ENCODE measurements around the gene MYO19.
A peak's percentile ranks its signal among the peaks of the same experiment; 100 is the strongest.

The MYO19 gene

DNA sequence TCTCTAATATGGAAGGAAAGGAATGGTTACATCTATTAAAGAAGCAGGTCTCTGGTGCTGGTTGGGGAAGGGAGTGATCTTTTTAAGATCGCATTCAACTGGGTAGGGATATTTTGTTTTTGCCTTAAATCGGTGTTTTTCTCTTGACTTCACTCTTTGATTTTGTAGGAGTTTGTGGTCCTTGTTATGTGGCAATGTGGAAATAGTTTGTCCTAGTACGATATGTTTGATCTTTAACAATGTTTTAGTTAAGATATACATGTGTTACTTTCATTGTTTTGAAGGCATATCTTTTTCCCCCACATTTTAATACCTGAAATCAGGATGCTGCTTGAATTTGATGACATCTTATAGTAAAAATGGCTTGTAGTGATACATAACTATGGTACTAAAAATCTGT, 18.8 kb upstream of the MYO19 start:
- H3F3A ChIP-seq (ENCODE audit: control insufficient read depth, insufficient read depth) = peaks cover 33% of the 10 kb centered on the region
- peak overlapping the region; percentile 22 for H3K4me3 ChIP-seq (ENCODE audit: low read length)
- H3K27ac ChIP-seq (ENCODE audit: low read depth, low read length) = peak overlapping the region; percentile 23
- no peak for TF ChIP-seq EZH2phosphoT487 (IDR thresholded peaks at IDR 0.05; ENCODE audit: borderline replicate concordance, low read length)
- peaks cover 79% of the 10 kb centered on the region for H3K4me1 ChIP-seq (ENCODE audit: control insufficient read depth, low read length)
- no peaks in the 10 kb centered on the region for H3K9me3 ChIP-seq (ENCODE audit: control insufficient read depth, insufficient read depth, low read length)
- no peaks in the 10 kb centered on the region for H3K9me2 ChIP-seq (replicated peaks; ENCODE audit: control insufficient read depth, low read length)
- H3K27me3 ChIP-seq (ENCODE audit: control insufficient read depth, low read length) = no peaks in the 10 kb centered on the region
- H3K4me2 ChIP-seq (ENCODE audit: low read length) = peak overlapping the region; percentile 35
- H4K20me1 ChIP-seq (ENCODE audit: control insufficient read depth, insufficient read depth, low read depth, low read length) = peaks cover 30% of the 10 kb centered on the region
- H3K79me2 ChIP-seq (ENCODE audit: control insufficient read depth, low read length) = peaks cover 99% of the 10 kb centered on the region
- peaks cover 75% of the 10 kb centered on the region for H3K36me3 ChIP-seq (ENCODE audit: control insufficient read depth, low read length)

DNA sequence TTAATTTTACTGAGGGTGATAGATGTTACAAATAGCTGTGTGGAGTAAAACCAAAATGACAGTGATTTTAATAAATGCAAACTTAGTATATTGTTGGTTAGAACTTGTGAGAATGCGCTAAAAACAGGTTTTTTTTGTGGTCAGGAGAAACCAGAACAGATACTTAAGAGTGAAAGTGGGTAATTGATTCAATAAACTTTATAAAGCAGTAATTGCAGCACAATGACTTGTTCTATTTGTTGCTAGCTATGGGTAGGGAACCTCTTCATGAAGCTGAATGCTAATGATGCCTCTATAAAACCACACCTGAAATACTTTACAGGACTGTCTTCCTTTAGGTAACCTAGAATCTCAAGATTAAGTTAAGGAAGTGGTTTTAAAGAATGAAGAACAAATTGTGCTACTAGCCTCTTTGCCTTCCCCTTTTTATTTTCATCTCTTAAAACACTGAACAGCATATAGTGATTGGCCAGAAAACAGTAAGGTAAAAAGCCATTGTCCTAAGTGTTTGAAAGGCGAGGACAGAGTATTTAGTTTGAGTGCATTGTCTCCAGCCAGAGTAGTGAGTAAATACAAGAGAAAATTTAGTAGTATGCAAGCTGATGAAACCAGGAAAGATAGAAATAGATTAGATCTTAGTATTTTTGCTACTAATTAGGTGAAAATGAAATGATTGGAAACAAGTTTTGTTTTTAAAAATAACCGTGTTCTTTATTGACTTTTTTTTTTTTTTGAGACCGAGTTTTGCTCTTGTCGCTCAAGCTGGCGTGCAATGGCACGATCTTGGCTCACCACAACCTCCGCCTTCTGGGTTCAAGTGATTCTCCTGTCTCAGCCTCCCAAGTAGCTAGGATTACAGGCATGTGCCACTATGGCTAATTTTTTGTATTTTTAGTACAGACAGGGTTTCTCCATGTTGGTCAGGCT, 16.1 kb upstream of the MYO19 start:
- no peaks in the 10 kb centered on the region for H3K9me3 ChIP-seq (ENCODE audit: control insufficient read depth, insufficient read depth, low read length)
- H3K27me3 ChIP-seq (ENCODE audit: control insufficient read depth, low read length) = no peaks in the 10 kb centered on the region
- H3K4me1 ChIP-seq (ENCODE audit: control insufficient read depth, low read length) = peaks cover 88% of the 10 kb centered on the region
- H3K27ac ChIP-seq (ENCODE audit: low read depth, low read length) = peak overlapping the region; percentile 94
- TF ChIP-seq, protein P1, sequence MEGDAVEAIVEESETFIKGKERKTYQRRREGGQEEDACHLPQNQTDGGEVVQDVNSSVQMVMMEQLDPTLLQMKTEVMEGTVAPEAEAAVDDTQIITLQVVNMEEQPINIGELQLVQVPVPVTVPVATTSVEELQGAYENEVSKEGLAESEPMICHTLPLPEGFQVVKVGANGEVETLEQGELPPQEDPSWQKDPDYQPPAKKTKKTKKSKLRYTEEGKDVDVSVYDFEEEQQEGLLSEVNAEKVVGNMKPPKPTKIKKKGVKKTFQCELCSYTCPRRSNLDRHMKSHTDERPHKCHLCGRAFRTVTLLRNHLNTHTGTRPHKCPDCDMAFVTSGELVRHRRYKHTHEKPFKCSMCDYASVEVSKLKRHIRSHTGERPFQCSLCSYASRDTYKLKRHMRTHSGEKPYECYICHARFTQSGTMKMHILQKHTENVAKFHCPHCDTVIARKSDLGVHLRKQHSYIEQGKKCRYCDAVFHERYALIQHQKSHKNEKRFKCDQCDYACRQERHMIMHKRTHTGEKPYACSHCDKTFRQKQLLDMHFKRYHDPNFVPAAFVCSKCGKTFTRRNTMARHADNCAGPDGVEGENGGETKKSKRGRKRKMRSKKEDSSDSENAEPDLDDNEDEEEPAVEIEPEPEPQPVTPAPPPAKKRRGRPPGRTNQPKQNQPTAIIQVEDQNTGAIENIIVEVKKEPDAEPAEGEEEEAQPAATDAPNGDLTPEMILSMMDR (IDR thresholded peaks at IDR 0.05; ENCODE audit: low read depth, low read length, poor library complexity, severe bottlenecking) = no peak
- TF ChIP-seq EZH2phosphoT487 (IDR thresholded peaks at IDR 0.05; ENCODE audit: borderline replicate concordance, low read length) = no peak
- H4K20me1 ChIP-seq (ENCODE audit: control insufficient read depth, insufficient read depth, low read depth, low read length) = peaks cover 37% of the 10 kb centered on the region
- peaks cover 99% of the 10 kb centered on the region for H3K79me2 ChIP-seq (ENCODE audit: control insufficient read depth, low read length)
- peak overlapping the region; percentile 54 for H3K4me3 ChIP-seq (ENCODE audit: low read length)
- H3K4me2 ChIP-seq (ENCODE audit: low read length) = peak overlapping the region; percentile 57
- H3K36me3 ChIP-seq (ENCODE audit: control insufficient read depth, low read length) = peaks cover 75% of the 10 kb centered on the region
- no peaks in the 10 kb centered on the region for H3K9me2 ChIP-seq (replicated peaks; ENCODE audit: control insufficient read depth, low read length)
- peaks cover 44% of the 10 kb centered on the region for H3F3A ChIP-seq (ENCODE audit: control insufficient read depth, insufficient read depth)

DNA sequence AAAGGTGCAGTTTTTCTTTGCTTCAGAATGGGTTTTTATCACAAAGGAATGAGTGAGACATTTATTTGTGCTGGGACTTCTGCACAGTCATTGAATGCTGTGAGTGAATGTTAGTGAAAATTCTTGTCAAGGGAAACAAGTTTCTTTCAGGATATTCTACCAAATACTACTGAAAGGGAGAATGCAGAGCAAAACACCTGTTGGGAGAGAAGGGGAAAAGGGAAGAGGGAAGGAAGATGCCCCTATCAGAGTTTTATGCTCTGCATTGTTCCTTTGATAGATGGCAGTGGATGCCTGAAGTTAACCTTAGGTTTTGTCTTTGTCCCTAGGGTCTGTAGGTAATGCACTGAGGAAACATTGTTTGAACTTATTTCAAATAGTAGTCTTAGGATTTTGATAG, 13.1 kb upstream of the MYO19 start:
- H3K9me2 ChIP-seq (replicated peaks; ENCODE audit: control insufficient read depth, low read length) = no peaks in the 10 kb centered on the region
- H3K4me2 ChIP-seq (ENCODE audit: low read length) = peak overlapping the region; percentile 85
- peaks cover 57% of the 10 kb centered on the region for H3K36me3 ChIP-seq (ENCODE audit: control insufficient read depth, low read length)
- H3K9me3 ChIP-seq (ENCODE audit: control insufficient read depth, insufficient read depth, low read length) = no peaks in the 10 kb centered on the region
- peak overlapping the region; percentile 94 for H3K27ac ChIP-seq (ENCODE audit: low read depth, low read length)
- peak overlapping the region; percentile 95 for H3K4me3 ChIP-seq (ENCODE audit: low read length)
- no peak for TF ChIP-seq EZH2phosphoT487 (IDR thresholded peaks at IDR 0.05; ENCODE audit: borderline replicate concordance, low read length)
- TF ChIP-seq, protein P1 (IDR thresholded peaks at IDR 0.05; ENCODE audit: low read depth, low read length, poor library complexity, severe bottlenecking) = no peak
- H3K4me1 ChIP-seq (ENCODE audit: control insufficient read depth, low read length) = peaks cover 64% of the 10 kb centered on the region
- H3K79me2 ChIP-seq (ENCODE audit: control insufficient read depth, low read length) = peaks cover 93% of the 10 kb centered on the region
- peaks cover 22% of the 10 kb centered on the region; the same call in 1 of the 2 replicates for H4K20me1 ChIP-seq (ENCODE audit: control insufficient read depth, insufficient read depth, low read depth, low read length)
- H3F3A ChIP-seq (ENCODE audit: control insufficient read depth, insufficient read depth) = peaks cover 35% of the 10 kb centered on the region
- H3K27me3 ChIP-seq (ENCODE audit: control insufficient read depth, low read length) = no peaks in the 10 kb centered on the region
